ENCODE results near the gene F2R.
"Not testable (repeated sequence)": the region's sequence is repeated elsewhere in the genome, so short reads cannot be mapped to it uniquely, and the experiment has no call there.

Gene F2R

GRCh38 chr5:76720988-76721569 lies 5.2 kb downstream of the F2R start:
- DNase-seq = no peak

DNA sequence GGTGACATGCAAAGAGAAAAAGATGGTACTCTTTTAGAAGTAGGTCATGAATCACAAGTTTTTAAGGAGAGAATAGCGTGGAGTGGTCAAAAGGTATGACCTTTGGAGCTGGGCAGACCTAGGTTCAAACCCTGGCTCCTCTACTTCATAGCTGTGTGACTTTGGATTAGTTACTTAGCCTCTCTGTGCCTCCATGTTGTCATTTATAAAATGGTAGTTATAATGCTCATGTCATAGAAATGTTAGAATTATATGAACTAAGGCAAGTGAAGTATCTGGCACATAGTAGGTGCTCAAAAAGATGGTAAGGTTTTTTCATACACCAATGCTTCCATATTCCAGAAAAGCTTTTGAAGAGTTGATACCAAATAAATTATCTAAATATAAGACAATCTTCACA lies 7.3 kb downstream of the F2R start:
- DNase-seq = no peak

GRCh38 chr5:76723906-76724305 lies 8.0 kb downstream of the F2R start:
- DNase-seq = no peak

- no peak for DNase-seq
Observed at GRCh38 chr5:76724871-76725270, 8.9 kb downstream of the F2R start.

- DNase-seq = no peak
Observed at GRCh38 chr5:76728965-76729364, 13.0 kb downstream of the F2R start.

- DNase-seq = no peak
Observed at GRCh38 chr5:76729373-76730290, 13.7 kb downstream of the F2R start.

DNA sequence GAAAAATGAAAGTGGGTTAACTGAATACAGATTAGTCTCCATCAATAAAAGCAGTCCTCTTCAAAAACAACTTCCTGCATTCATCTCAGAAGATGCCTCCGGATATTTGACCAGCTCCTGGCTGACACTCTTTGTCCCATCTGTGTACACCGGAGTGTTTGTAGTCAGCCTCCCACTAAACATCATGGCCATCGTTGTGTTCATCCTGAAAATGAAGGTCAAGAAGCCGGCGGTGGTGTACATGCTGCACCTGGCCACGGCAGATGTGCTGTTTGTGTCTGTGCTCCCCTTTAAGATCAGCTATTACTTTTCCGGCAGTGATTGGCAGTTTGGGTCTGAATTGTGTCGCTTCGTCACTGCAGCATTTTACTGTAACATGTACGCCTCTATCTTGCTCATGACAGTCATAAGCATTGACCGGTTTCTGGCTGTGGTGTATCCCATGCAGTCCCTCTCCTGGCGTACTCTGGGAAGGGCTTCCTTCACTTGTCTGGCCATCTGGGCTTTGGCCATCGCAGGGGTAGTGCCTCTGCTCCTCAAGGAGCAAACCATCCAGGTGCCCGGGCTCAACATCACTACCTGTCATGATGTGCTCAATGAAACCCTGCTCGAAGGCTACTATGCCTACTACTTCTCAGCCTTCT lies 16.6 kb downstream of the F2R start:
- DNase-seq = no peak

DNA sequence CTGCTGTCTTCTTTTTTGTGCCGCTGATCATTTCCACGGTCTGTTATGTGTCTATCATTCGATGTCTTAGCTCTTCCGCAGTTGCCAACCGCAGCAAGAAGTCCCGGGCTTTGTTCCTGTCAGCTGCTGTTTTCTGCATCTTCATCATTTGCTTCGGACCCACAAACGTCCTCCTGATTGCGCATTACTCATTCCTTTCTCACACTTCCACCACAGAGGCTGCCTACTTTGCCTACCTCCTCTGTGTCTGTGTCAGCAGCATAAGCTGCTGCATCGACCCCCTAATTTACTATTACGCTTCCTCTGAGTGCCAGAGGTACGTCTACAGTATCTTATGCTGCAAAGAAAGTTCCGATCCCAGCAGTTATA lies 17.1 kb downstream of the F2R start:
- DNase-seq = no peak

- DNase-seq = no peak
Observed at GRCh38 chr5:76735762-76736545, 20.0 kb downstream of the F2R start.

- no peak for DNase-seq
Observed at GRCh38 chr5:76736679-76737556, 21.0 kb downstream of the F2R start.

GRCh38 chr5:76737846-76738245 lies 21.9 kb downstream of the F2R start:
- no peak for DNase-seq

DNA sequence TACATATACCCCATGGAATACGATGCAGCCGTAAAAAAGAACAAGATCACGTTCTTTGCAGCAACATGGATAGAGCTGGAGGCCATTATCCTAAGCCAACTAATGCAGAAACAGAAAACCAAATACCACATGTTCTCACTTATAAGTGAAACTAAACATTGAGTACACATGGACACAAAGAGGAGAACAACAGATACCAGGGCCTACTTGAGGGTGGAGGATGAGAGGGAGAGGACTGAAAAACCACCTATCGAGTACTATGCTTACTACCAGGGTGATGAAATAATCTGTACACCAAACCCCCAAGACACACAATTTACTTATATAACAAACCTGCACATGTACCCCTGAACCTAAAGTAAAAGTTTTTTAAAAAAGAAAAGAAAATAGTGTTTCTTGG lies 25.6 kb downstream of the F2R start:
- not testable (repeated sequence) for DNase-seq

- DNase-seq = no peak
Observed at GRCh38 chr5:76742583-76742982, 26.7 kb downstream of the F2R start.

DNA sequence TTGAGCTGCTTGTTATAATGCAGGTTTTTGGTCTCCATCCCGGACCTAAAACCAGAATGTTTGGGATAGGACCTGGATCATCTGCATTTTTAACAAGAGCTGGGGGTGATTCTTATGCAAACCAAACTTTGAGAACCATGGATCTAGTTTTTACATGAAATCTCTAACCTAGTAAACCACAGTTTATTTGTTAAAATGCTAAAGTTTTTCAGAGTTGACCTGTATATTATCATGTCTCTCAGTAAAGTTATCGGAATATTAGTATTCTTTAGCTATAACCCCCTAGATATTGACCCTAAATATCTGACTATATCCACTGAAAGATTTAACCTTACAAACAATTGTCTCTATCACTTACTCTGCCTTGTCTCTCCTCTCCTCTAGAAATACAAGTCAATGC lies 28.7 kb downstream of the F2R start:
- no peak for DNase-seq

GRCh38 chr5:76745670-76746069 lies 29.7 kb downstream of the F2R start:
- no peak for DNase-seq

DNA sequence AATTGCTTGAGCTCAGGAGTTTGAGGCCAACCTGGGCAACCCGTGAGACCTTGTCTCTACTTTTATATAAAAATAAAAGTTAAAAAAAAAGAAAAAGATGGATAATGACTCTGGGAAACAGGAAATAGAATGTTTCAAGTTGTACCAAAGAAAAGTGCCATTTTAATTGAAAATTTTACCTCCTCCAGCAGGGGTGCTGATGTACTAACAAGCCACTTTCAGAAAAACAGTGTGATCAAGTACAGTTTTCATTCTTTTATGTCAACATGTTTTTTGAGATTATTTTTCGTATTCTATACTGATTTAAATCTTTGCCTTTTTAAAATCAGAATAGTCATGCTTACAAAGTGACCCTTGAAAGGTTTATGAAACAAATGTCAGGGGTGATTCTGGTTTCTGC lies 30.8 kb downstream of the F2R start:
- no peak for DNase-seq

DNA sequence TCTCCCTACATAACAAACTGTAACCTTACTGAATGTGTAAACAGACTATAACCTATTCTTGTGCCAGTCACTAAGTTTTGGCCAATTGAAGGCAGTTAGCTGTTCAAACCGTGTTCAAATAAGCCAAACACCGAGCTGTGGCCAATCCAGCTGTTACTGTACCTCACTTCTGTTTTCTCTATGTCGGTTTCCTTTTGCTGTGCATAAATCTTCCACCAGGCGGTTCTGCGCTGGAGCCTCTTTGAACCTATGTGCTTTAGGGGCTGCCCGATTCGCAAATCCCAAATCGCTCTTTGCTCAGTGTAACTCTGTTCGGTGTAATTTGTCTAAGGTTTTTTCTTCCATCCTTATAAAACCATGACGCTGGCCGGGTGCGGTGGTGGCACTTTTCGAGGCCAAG lies 31.8 kb downstream of the F2R start:
- DNase-seq = no peak

GRCh38 chr5:76751291-76751690 lies 35.4 kb downstream of the F2R start:
- DNase-seq = no peak

DNA sequence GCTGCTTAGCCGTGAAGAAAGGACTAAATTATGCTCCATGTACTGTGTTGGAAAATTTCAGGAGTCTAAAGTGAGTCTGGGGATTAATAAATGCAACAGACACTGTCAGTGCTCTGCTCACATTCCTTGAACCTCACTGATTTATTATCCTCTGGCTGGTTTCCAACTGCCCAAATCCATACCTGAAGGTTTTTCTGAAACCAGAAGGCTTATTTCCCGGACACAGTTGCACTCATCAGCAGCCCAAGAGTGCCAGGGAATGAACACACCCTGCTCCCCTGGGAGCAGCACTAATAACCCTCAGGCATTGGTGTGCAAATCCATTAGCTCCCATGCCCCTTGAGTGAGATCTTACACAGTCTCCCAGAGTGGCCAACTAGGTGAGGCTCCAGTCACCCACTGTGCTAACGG lies 38.7 kb downstream of the F2R start:
- DNase-seq = no peak

DNA sequence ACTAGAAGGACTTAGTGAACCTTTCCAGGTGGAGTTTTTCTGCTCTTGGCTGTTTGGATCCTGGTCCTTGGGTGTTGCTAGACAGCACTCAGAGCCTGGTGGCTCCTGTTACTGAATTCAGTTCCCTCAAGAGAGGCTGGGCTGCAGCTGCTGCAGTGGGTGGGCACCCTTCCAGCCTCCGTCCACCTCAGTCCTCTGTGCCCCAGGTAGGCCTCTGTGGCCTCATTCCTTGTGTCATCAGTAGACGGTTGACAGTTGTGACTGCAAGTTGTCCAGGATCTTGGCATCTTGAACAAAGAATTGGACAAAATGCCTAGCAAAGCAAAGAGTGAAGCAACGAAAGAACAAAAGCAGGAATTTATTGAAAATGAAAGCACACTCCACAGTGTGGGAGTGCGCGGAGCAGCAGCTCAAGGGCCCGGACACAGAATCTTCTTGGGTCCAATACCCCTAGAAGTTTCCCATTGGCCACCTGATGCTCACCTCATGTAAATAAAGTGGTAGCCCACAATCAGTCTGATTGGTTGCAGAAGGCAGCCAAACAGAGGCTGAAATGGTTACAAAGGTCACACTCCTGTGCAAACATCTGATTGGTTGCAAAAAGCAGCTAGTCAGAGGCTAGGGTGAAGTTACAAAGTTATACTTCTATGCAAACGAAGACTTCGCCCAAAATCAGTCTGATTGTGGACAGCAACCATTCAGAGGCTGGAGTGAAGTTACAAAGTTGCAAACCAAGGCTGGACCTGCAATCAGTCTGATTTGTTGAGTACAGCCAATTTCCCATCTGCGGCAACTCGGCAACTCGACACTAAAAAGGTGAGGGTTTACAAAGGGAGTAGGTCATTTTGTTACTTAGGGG lies 40.1 kb downstream of the F2R start:
- DNase-seq = no peak

- DNase-seq = no peak
Observed at GRCh38 chr5:76757049-76757448, 41.1 kb downstream of the F2R start.
